Measurements from ENCODE around the gene CLDN9.

- TF ChIP-seq CTCF (IDR thresholded peaks at IDR 0.05), result no peak
- TF ChIP-seq POLR2A (IDR thresholded peaks at IDR 0.05), result no peak
These were observed 36.5 kb upstream of the CLDN9 start for GRCh38 chr16:2976201-2976600.

All from right lobe of liver (tissue), 4 donors.